Liver (tissue), 9 donors: ENCODE results near the gene GLI1. TPM values are rescaled to one million over a fixed set of nuclear protein-coding genes. Genes with fewer than 3 reads are reported as not detected.

Source experiments
- DNase-seq: peaks from one replicate; pipeline ENCODE4 v3.0.0-alpha.2; 2017; ENCODE audit warnings: low spot score
- H3K27ac ChIP-seq, 2 donors: one replicate each; pipeline ENCODE4 v1.7.0; 2013; ENCODE audit warnings: inconsistent platforms in 2 of 2, low read length in 2 of 2, control low read depth in 1 of 2, low read depth in 1 of 2, mild to moderate bottlenecking in 1 of 2
- H3K27me3 ChIP-seq, 4 donors: one replicate each; pipeline versions ENCODE4 v1.6.1 to v1.7.0; 2013; ENCODE audit warnings: low read length in 3 of 4, inconsistent platforms in 1 of 4, mild to moderate bottlenecking in 1 of 4, moderate library complexity in 1 of 4; ENCODE audit not compliant: control insufficient read depth in 4 of 4, insufficient read depth in 4 of 4
- H3K36me3 ChIP-seq, 4 donors: one replicate each; pipeline versions ENCODE4 v1.6.1 to v1.7.0; 2013; ENCODE audit warnings: low read length in 3 of 4, mild to moderate bottlenecking in 3 of 4, low read depth in 1 of 4, moderate library complexity in 1 of 4; ENCODE audit not compliant: control insufficient read depth in 4 of 4, insufficient read depth in 3 of 4
- H3K4me1 ChIP-seq, 4 donors: one replicate each; pipeline versions ENCODE4 v1.6.1 to v1.7.0; 2013; ENCODE audit warnings: low read length in 3 of 4, mild to moderate bottlenecking in 3 of 4, moderate library complexity in 1 of 4; ENCODE audit not compliant: control insufficient read depth in 4 of 4, insufficient read depth in 4 of 4
- H3K4me3 ChIP-seq, 3 donors: one replicate each; pipeline versions ENCODE4 v1.6.1 to v1.7.0; 2013; ENCODE audit warnings: low read length in 3 of 3, control low read depth in 1 of 3, low read depth in 1 of 3, mild to moderate bottlenecking in 1 of 3
- H3K9ac ChIP-seq, 2 donors: one replicate each; pipeline ENCODE4 v1.7.0; 2013; ENCODE audit warnings: low read length in 2 of 2, mild to moderate bottlenecking in 2 of 2, moderate library complexity in 2 of 2, control low read depth in 1 of 2, low read depth in 1 of 2
- H3K9me3 ChIP-seq, 4 donors: one replicate each; pipeline versions ENCODE4 v1.6.1 to v1.7.0; 2013; ENCODE audit warnings: low read length in 3 of 4; ENCODE audit not compliant: control insufficient read depth in 4 of 4
- ATF3 ChIP-seq: IDR thresholded peaks from 2 replicates; pipeline ENCODE4 v1.6.1; 2016; ENCODE audit warnings: antibody characterized with exemption
- CTCF ChIP-seq: fragments of 150-350 bp; IDR thresholded peaks from 2 replicates; pipeline ENCODE4 v1.5.1; 2017; ENCODE audit warnings: improper control_type of control experiment, low read depth, low read length; ENCODE audit not compliant: missing input control
- EGR1 ChIP-seq, 2 donors: IDR thresholded peaks; 2 replicates each; pipeline ENCODE4 v1.6.1; 2016 to 2018; ENCODE audit warnings: antibody characterized with exemption in 2 of 2, low read depth in 2 of 2
- FOXA1 ChIP-seq: IDR thresholded peaks from 2 replicates; pipeline ENCODE4 v1.6.1; 2016; ENCODE audit warnings: antibody characterized with exemption
- FOXA2 ChIP-seq: IDR thresholded peaks from 2 replicates; pipeline ENCODE4 v1.6.1; 2016; ENCODE audit warnings: antibody characterized with exemption
- GABPA ChIP-seq, 2 donors: IDR thresholded peaks in 1 of 2; conservative IDR thresholded peaks in 1 of 2; 2 replicates each; pipeline ENCODE4 v1.6.1; 2016; ENCODE audit warnings: antibody characterized with exemption in 2 of 2, mild to moderate bottlenecking in 1 of 2, moderate library complexity in 1 of 2
- HNF4A ChIP-seq, 2 donors: conservative IDR thresholded peaks; 2 replicates each; pipeline ENCODE4 v1.6.1; 2016; ENCODE audit warnings: antibody characterized with exemption in 2 of 2, mild to moderate bottlenecking in 2 of 2
- HNF4G ChIP-seq: IDR thresholded peaks from 2 replicates; pipeline ENCODE4 v1.6.1; 2016; ENCODE audit warnings: antibody characterized with exemption
- JUND ChIP-seq, 2 donors: IDR thresholded peaks; 2 replicates each; pipeline ENCODE4 v1.6.1; 2016; ENCODE audit warnings: antibody characterized with exemption in 2 of 2
- MAX ChIP-seq: IDR thresholded peaks from 2 replicates; pipeline ENCODE4 v1.6.1; 2016; ENCODE audit warnings: antibody characterized with exemption
- NR2F2 ChIP-seq: IDR thresholded peaks from 2 replicates; pipeline ENCODE4 v1.6.1; 2016; ENCODE audit warnings: antibody characterized with exemption
- RAD21 ChIP-seq, 2 donors: IDR thresholded peaks; 2 replicates each; pipeline ENCODE4 v1.6.1; 2016; ENCODE audit warnings: antibody characterized with exemption in 2 of 2, mild to moderate bottlenecking in 2 of 2
- REST ChIP-seq: IDR thresholded peaks from 2 replicates; pipeline ENCODE4 v1.6.1; 2016; ENCODE audit warnings: antibody characterized with exemption, mild to moderate bottlenecking
- RXRA ChIP-seq, 2 donors: IDR thresholded peaks; 2 replicates each; pipeline ENCODE4 v1.6.1; 2017 to 2018; ENCODE audit warnings: antibody characterized with exemption in 2 of 2, mild to moderate bottlenecking in 1 of 2
- SP1 ChIP-seq: IDR thresholded peaks from 2 replicates; pipeline ENCODE4 v1.6.1; 2018; ENCODE audit warnings: antibody characterized with exemption, mild to moderate bottlenecking
- TAF1 ChIP-seq: conservative IDR thresholded peaks from 2 replicates; pipeline ENCODE4 v1.6.1; 2016; ENCODE audit warnings: antibody characterized with exemption, mild to moderate bottlenecking
- YY1 ChIP-seq: IDR thresholded peaks from 2 replicates; pipeline ENCODE4 v1.6.1; 2016; ENCODE audit warnings: antibody characterized with exemption, mild to moderate bottlenecking
- ZBTB33 ChIP-seq: IDR thresholded peaks from 2 replicates; pipeline ENCODE4 v1.6.1; 2016; ENCODE audit warnings: antibody characterized with exemption
- WGBS: extraction: QIAGEN DNeasy Blood & Tissue Kit; methylation state at CpG from one replicate; pipeline ENCODE4 v1.1.7; 2013; 5-methylcytosine and 5-hydroxymethylcytosine counted together
- polyA plus RNA-seq, 2 donors: library from polyadenylated mRNA; stranded (reverse) in 1 of 2; unstranded in 1 of 2; fragments of 200-250 nt in 1 of 2; fragments of >200 nt in 1 of 2; fragmentation: Nextera tagmentation in 1 of 2; extraction: Ambion mirVana in 1 of 2; gene quantifications; one replicate each; pipeline versions ENCODE4 v1.2.1 to v1.2.3, GENCODE V29; 2013 to 2015
- total RNA-seq, 2 donors: library from RNA; depleted of rRNA; stranded (reverse); fragments of >200 nt; gene quantifications; one replicate each; pipeline ENCODE4 v1.2.3, GENCODE V29; 2014
- donor health status: healthy.
- donor health status: healthy.
- donor health status: healthy.
- donor health status: healthy.
- donor health status: healthy.

The GLI1 gene
- total and polyA plus RNA-seq, 4 donors, result 0.09 to 0.44 (median 0.24) TPM

GRCh38 chr12:57461917-57462250 lies 2.3 kb downstream of the GLI1 start:
- H3K27me3 ChIP-seq, result no peaks in the 10 kb centered on the region
- peak overlapping the region; percentile 52 to 60 (median 55) for H3K4me3 ChIP-seq
- H3K4me1 ChIP-seq, result peaks cover 7 to 34% (median 20%) of the 10 kb centered on the region in 4 donors
- peak overlapping the region in 1 of 2 donors; percentile 72 for H3K9ac ChIP-seq
- TF ChIP-seq EGR1 (IDR thresholded peaks at IDR 0.05; ENCODE audit: low read depth in 2 of 2) (peak in 1 of 2 donors; percentile 34), FOXA1 (no peak), HNF4A (conservative IDR thresholded peaks at IDR 0.05) (no peak), SP1 (no peak), GABPA (IDR thresholded peaks at IDR 0.05 in 1 of 2, conservative IDR thresholded peaks at IDR 0.05 in 1 of 2) (no peak)
- no peaks in the 10 kb centered on the region for H3K36me3 ChIP-seq
- peak overlapping the region; percentile 27 to 77 for H3K27ac ChIP-seq
- no peaks in the 10 kb centered on the region for H3K9me3 ChIP-seq
- DNase-seq, result no peak
- WGBS, result under 1% methylated on average over 9 of the region's 9 CpGs

GRCh38 chr12:57462251-57462911 lies 2.8 kb downstream of the GLI1 start:
- H3K27ac ChIP-seq, result peak overlapping the region; percentile 27 to 77
- H3K36me3 ChIP-seq, result no peaks in the 10 kb centered on the region
- peak overlapping the region in 1 of 2 donors; percentile 31 for H3K9ac ChIP-seq
- H3K9me3 ChIP-seq, result no peaks in the 10 kb centered on the region
- WGBS, result under 1% methylated on average over 28 of the region's 28 CpGs
- peaks cover 7 to 30% (median 20%) of the 10 kb centered on the region in 4 donors for H3K4me1 ChIP-seq
- H3K4me3 ChIP-seq, result peak overlapping the region; percentile 52 to 60 (median 55)
- peak; percentile 88 for DNase-seq
- TF ChIP-seq JUND (IDR thresholded peaks at IDR 0.05), result no peak
- peak; percentile 33 for TF ChIP-seq SP1
- TF ChIP-seq NR2F2, result no peak
- TF ChIP-seq HNF4G, result no peak
- TF ChIP-seq RXRA (IDR thresholded peaks at IDR 0.05), result no peak
- TF ChIP-seq RAD21 (IDR thresholded peaks at IDR 0.05), result peak; percentile 89 to 93
- TF ChIP-seq EGR1 (IDR thresholded peaks at IDR 0.05; ENCODE audit: low read depth in 2 of 2), result no peak
- no peak for TF ChIP-seq FOXA2
- TF ChIP-seq YY1, result no peak
- no peak for TF ChIP-seq GABPA (IDR thresholded peaks at IDR 0.05 in 1 of 2, conservative IDR thresholded peaks at IDR 0.05 in 1 of 2)
- TF ChIP-seq ZBTB33, result no peak
- TF ChIP-seq MAX, result no peak
- TF ChIP-seq HNF4A (conservative IDR thresholded peaks at IDR 0.05), result peak; percentile 15 to 28
- no peak for TF ChIP-seq TAF1
- TF ChIP-seq CTCF, result peak; percentile 93
- peak; percentile 36 for TF ChIP-seq REST
- TF ChIP-seq FOXA1, result no peak
- TF ChIP-seq ATF3, result no peak
- no peaks in the 10 kb centered on the region for H3K27me3 ChIP-seq
